ENCODE measurements around the gene TLL1.

Gene TLL1

DNA sequence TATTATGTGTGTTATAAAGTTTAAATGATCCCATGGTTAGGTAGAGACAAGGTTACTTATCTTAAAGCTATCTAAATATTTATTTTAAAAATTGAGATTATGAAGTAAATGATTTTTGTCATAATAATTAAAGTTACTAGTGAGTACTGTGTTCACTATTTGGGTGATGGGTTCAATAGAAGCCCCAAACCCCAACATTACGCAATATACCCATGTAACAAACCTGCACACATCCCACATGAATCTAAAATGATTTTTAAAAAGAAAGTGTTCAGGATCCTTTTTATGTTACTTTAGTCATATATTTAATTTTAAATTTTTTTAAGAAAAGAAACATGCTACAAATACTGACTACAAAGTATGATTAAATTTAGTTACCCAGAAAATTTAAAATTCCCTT lies 193.9 kb downstream of the TLL1 start:
- FAIRE-seq, result peak; percentile 86

DNA sequence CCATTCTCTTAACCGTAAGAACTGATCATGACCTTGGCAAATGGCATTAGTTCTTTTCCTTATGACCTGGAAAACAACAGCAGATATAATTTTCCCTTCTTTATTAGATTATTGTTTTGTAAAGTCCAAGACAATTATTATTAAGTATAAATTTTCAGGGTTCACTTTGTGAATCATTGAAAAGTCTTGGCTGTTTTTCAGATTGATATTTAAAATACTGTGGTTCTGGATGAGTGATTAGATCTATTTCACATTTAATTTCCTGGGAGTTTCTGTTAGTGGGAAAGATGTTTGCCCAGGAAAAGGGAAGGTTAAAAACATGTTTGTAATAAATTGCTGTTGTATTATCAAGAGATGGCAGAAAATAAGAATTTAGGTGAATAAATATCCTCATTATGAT lies 194.9 kb downstream of the TLL1 start:
- no peak for FAIRE-seq

DNA sequence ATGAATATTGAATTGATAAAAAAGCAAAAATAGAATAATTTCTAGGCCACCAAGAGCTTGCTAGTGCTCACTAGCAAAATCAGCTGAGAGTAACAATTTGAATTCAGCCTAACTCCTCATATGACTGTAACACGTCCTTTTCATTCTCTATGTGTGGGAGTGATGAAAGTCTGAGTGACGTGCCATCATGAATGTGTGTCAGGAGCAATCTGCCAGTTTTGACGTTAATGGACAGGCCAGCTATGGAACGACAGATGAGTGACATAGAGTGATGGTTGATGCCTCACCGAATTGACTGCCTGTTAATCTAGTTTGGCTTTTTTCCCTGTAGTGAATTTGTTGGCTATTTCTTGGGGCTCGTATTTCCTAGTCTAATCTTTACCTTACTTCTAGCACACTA lies 200.7 kb downstream of the TLL1 start:
- no peak for FAIRE-seq

DNA sequence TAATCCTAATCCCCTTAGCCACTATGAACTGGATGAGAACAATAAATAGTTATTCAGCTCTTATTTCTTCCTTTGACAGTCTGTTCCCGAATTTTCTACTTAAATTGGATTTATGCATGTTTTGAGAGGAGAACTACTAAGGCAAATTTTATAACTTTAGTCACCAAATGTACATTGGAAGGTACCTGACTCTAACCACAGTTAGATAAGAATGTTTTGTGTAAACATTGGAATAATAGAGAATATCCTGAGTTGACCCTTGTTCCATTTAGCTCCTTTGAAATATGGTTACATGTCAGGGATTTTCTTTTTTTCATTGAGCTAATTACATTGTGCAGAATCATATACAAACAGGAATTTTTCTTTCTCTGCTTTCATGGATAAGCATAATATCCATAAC lies 202.6 kb downstream of the TLL1 start:
- no peak for FAIRE-seq

DNA sequence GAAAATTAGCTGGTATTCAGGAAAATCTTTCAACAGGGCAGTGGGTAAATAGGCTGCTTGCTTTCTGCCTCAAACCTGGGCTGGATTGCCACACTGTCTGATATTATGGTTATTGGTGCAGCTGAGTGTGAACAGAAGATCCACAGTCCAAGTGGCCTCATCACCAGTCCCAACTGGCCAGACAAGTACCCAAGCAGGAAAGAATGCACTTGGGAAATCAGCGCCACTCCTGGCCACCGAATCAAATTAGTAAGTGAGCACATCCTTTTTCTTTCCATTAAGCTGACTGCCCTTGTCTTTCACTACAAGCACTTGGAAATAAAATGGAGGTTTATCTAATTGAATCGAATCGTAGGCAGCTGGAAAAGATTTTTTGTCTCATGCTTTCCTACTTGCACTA lies 204.7 kb downstream of the TLL1 start:
- no peak for FAIRE-seq

DNA sequence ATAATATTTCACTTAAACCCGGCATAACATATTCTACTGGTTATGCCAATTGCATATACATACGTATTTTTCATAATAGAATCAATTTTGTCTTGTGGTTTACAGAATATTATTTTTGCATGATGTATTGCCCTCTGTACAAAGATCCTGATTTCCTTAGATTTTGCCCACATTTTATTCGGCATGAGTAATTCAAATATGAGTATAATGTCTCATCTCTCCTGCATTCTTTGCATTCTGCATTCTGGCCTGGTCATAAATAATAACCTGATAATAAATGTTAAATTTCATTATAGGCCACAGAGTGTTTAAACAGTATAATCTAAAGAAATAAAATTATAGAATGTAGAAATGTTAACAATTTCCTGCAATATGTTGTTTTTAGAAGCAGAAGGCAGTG lies 205.3 kb downstream of the TLL1 start:
- no peak for FAIRE-seq

DNA sequence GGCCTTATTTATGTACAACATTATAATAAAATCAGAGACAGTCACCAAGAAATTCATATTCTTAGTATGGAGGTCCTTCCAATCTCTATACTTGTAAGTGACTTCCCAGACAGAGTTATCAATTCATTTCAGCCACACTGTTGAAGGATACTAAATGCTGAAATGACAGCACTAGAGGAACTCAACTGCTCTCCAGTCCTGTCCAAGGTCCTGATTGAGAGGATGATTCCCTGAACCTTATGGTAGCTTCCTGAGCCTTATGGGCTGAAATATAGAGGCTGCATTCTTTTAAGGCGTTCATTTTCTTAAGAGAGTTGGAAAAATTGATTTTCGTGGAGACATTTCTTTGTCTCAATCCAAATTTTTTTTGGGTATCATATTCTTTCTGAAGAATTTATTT lies 205.9 kb downstream of the TLL1 start:
- FAIRE-seq, result no peak

DNA sequence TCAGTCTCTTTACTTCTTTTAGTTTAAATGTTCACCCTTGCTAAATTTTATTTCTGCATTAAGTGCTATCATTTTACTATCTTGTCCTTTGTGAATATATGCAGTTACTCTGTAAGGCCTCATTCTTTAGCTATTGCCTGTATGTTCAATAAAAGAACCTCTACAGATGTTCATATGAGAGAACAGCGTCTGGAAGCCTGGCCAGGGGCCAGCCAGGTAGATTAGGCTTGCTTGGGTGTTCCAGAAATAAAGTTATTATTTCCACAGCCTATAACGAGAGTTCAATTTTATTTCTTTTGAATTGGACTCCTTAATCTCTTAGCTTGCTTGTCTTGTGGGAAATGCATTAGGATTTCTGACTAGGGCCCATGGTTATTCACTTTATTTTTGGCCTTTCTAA lies 214.5 kb downstream of the TLL1 start:
- FAIRE-seq, result no peak

DNA sequence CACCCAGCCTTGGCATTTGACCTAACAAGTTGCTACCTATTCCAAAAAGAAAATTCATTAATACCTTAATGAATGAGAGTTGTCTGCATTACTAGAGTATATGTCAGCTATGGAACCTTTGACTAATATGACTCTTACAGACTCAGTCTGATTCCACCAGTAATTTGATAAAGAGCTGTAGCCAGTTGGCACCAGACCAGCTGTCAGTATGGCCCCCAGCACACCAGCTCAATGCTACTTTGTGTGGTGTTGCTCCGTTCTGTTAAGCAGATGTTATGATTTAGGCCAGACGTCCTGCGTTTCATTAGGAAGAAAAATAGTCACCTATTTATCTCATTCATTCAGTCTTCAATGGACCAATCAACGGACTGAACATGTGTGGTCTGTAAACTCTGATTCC lies 215.5 kb downstream of the TLL1 start:
- FAIRE-seq, result no peak

DNA sequence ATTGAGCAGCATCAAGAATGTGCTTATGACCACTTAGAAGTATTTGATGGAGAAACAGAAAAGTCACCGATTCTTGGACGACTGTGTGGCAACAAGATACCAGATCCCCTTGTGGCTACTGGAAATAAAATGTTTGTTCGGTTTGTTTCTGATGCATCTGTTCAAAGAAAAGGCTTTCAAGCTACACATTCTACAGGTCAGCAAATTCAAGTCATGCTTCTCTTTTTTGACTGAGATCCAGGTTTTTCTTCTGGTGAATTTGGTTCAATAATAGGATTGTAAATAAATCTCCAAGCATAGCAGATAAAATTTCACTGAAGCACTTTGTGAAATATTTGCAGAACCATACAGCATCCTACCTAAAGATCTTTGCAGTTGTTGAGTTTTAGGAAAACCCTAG lies 218.1 kb downstream of the TLL1 start:
- no peak for FAIRE-seq

DNA sequence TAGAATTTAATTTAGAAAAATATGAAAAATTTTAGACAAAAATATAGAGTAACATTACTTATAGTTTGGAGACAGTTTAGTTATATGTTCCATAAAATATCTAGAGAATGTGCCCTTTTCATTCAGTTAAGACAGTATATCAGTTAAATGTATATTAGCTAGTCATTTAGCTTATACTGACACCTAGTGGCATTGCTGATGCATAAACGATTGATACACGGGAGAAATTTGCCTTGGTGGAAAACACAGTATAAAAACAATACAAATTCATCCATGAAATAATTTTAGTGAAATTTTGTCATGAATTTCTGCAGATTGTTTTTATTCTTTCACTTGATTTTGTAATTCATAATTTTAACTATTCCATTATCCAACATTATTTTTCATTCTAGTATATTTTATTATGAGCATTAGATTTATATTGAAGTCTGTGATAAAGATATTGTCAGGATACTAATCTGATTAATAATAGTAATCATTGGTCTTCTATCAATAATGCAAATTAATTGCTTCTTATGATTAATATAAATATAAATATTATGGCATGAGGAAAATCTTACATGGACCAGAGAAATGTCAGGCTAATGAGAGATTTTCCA lies 219.0 kb downstream of the TLL1 start:
- FAIRE-seq, result peak; percentile 97

DNA sequence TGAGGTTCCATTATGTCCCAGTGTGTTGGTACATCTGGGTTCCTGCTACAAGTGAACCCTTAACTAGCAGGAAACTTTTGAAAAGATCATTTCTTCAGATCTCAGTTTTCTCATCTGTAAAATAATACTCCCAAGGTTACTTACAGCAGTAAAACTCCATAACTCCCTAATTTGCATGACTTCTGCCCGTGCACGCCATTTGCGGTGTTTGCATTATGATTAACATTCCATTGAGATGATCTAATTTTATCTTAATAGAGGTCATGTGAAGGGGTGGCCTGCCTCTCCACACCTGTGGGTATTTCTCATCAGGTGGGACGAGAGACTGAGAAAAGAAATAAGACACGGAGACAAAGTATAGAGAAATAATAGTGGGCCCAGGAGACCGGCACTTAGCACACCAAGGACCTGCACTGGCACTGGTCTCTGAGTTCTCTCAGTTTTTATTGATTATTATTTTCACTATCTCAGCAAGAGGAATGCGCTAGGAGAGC lies 219.8 kb downstream of the TLL1 start:
- no peak for FAIRE-seq

DNA sequence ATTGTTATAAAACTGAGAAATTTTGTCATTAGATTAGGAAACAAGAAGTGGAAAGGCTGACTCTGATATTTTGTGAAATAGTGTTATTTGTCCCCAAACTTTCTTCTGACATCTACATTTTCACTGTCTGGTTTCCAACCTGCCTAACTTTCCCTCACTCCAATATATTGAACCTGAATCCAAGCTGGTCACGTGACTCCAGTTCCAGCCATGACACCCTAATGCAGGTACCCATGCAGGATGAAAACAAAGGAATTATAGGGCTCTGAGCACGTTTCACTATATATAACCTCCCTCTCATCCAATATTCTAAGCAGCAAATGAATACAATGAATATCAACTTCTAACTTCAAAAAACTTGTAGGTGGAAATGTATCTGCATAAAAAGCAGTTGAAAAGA lies 231.6 kb downstream of the TLL1 start:
- FAIRE-seq, result no peak

DNA sequence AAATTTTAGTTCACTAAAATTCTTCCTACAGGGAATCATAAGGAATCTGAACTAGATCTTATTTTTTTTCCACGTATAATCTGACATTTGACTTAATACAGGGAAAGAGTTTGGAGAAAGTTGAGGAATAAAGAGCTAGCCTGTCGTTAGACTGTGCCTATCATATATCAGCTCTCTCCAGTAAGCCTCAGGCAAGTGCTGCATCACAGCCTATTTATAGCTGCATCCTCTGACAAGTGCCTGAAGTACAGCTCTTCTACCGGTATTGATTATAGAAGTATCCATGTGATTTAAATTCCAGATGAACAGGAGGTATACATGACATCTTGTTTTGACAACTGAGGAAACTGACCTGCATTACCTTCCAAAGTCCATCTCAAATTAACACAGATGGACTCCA lies 248.9 kb downstream of the TLL1 start:
- FAIRE-seq, result no peak

DNA sequence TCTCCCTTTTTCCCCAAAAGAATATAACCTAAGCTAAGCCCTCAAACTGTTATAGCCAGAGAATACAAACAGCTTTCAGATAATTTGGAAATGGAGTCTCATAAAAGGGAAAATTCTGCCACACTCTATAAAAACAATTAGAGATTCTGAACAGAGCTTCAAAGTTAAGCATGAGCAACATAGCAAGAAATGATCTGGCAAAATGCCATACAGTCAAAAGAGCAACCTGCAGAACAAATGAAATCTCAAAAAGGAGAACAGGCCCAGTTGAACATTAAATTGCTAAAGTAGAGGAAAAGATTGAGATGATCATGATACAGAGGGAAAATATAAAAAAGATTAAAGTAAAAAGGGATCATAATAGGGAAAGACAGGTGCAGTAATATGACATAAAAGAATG lies 250.5 kb downstream of the TLL1 start:
- no peak for FAIRE-seq

DNA sequence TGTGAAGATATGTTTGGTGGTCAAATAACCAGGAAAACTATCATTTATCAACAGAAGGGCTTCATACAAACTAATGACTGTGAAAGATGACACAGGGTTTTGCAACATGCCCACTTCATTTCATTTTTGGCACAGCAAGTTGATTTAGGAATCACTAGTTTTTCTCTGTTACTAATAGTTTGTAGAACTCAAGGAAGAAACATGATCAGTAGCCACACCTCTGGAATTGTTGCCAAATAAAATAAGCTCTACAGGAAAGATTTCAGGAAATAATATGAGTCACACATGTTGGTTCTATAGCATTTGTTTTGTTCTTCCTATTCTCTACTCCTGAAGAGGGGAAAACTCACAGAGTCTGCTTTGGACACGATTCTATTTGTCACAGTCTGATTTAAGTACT lies 255.4 kb downstream of the TLL1 start:
- no peak for FAIRE-seq

DNA sequence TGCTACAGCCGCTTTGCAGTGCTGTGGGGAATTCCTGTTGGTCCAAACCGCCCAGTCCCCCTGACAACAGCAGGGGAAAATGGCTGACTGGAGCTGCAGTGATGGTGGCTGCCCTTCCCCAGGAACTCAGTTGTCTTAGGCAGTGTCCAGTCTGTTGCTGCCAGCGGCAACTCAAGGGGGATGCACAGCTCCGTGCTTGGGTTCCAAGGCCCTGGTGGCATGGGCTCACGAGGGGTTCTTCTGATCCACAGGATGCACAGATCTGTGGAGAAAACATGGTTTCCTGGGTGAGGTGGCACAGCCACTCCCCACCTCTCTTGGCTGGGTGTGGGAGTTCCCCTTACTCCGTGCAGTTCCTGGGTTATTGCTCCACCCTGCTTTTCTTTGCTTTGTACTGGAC lies 261.2 kb downstream of the TLL1 start:
- FAIRE-seq, result no peak

DNA sequence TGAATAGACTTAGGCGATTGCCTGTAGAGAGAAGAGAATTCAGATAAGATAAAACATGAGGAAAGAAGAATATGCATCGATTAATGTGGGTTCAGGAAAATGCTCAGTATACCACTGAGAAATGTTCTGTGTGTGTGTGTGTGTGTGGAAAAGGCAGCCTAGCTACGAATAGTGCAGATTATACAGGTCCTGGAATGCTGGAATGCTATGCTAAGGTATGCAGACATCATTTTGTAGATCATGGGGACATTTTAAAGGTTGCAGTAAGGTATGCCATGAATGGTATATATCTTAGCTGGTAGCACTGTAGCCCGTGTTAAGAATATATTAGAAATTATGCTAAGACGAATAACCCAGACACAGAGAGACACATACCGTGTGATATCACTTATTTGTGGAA lies 267.9 kb downstream of the TLL1 start:
- no peak for FAIRE-seq

DNA sequence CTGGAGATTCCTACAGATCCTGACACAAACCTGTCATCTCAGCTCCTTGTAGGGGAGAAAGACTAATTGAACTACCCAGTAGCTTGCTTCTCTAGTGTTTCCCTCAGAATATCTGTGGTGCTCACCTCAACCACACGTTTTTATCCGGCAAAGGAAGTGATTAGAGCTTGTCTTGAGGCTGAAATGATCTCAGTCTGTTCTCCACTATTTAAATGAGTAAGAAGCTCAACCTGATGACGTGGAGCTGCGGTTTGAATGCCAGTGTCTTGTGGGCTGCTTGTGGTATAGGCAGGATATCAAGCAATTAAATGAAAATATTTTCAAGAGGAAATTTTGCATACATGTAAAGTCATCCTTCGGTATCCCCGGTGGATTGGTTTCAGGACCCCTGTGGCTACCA lies 270.2 kb downstream of the TLL1 start:
- no peak for FAIRE-seq

DNA sequence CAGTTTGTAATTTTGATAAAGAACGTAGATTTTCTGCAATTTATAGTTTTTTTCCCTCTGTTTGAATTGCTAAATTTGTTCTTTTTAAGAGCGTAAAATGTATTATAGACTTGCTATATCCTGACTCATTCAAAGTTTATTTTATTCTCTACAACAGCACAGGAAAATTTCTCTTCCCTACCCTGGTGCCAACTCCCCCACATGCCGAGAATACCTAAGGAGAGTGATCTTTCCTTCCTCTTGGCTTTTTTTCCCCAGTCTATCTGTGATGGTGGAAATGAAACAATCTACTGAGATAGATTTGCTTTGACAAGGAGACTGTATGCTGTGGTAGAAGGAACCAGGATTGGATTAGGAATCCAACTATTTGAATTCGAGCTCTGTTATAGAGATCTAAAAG lies 271.6 kb downstream of the TLL1 start:
- FAIRE-seq, result no peak

DNA sequence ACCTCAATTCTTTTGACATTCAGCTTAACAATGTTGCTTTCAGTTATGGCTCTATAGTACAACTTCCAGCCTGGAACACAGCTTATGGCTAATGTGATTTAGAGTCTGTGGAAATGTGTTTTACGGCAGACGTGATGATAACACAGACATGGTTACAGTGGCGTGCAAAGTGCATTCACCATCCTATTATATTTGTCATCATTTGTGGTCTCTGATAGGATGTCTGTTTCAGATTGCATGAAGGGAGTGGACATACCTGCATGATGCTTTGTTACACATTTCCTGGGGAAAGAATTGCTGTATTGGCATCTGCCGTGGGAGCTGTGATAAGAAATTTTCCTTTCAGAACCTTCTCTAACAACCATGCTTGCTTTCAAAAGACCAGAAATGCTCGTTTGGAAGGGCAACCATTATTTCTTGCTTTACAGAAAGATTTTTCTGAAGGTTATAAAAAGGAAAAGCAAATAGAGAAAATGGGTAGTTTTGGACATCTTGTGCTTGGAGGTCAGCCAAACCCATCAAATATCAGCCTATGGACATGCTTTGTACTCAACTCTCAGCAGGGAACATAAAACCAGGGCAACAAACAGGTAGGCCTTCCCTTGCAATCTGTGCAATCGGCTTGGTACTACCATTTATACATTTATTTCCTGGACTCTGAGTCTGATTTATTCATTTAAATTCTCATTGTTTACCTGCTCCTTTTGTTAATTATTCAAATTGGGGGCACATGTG lies 273.9 kb downstream of the TLL1 start:
- no peak for FAIRE-seq

Measured in G401.6 (cell line).